WTC11 (cell line): ENCODE results near the gene TMC5. TPM values are rescaled to one million over a fixed set of nuclear protein-coding genes. Genes with fewer than 3 reads are reported as not detected.
"Not testable (repeated sequence)": the region's sequence is repeated elsewhere in the genome, so short reads cannot be mapped to it uniquely, and the experiment has no call there.

Experiments
- ATAC-seq: fragments of 200-7000 bp; cut with Tn5 transposase; 2 replicates; pipeline ENCODE4 v1.10.0; 2021; ENCODE audit warnings: mild to moderate bottlenecking, moderate library complexity
- CTCF ChIA-PET: fragments of 300-600 bp; sonication (Branson Sonifier 250); formaldehyde crosslinking; loops from one replicate; lab custom pipeline; 2021; ENCODE audit warnings: antibody characterized with exemption; lab: Charles Lee
- POLR2A ChIA-PET: fragments of 350-600 bp; sonication (Branson Sonifier 250); formaldehyde crosslinking; loops from one replicate; lab custom pipeline; 2021; ENCODE audit warnings: antibody characterized with exemption; lab: Charles Lee
- DNase-seq: peaks from one replicate; pipeline ENCODE4 v3.0.0; 2021; ENCODE audit warnings: low spot score
- H3K27ac Mint-ChIP-seq: 2 replicates; pipeline ENCODE4 v1.8.0; 2021; ENCODE audit warnings: mixed read lengths
- H3K27me3 Mint-ChIP-seq: 2 replicates; pipeline ENCODE4 v1.8.0; 2021; ENCODE audit warnings: low read depth, mild to moderate bottlenecking, moderate library complexity, mixed read lengths
- H3K36me3 Mint-ChIP-seq: 2 replicates; pipeline ENCODE4 v1.8.0; 2021; ENCODE audit warnings: mixed read lengths
- H3K4me1 Mint-ChIP-seq: 2 replicates; pipeline ENCODE4 v1.8.0; 2022; ENCODE audit warnings: mixed read lengths
- H3K4me3 Mint-ChIP-seq: 2 replicates; pipeline ENCODE4 v1.8.0; 2021; ENCODE audit warnings: mild to moderate bottlenecking, moderate library complexity, mixed read lengths
- H3K9me3 Mint-ChIP-seq: 2 replicates; pipeline ENCODE4 v1.8.0; 2021; ENCODE audit warnings: mixed read lengths
- FOXJ3 ChIP-seq: sonication (generic); formaldehyde crosslinking; IDR thresholded peaks from 2 replicates; pipeline ENCODE4 v1.9.0; 2021; ENCODE audit warnings: missing genetic modification reagents, mild to moderate bottlenecking, borderline replicate concordance
- FOXK1 ChIP-seq: sonication (generic); formaldehyde crosslinking; IDR thresholded peaks from 2 replicates; pipeline ENCODE4 v1.8.0; 2022; ENCODE audit warnings: mild to moderate bottlenecking, moderate library complexity, missing genetic modification reagents
- GABPB1 ChIP-seq: sonication (generic); formaldehyde crosslinking; IDR thresholded peaks from 2 replicates; pipeline ENCODE4 v1.8.1; 2023; ENCODE audit warnings: mild to moderate bottlenecking, missing genetic modification reagents
- GTF2I ChIP-seq: fragments of 250-450 bp; sonication (Bioruptor Pico); conservative IDR thresholded peaks from 2 replicates; pipeline ENCODE4 v1.4.0; 2021; ENCODE audit warnings: mild to moderate bottlenecking
- HMGA2 ChIP-seq: fragments of 250-450 bp; sonication (Bioruptor Pico); IDR thresholded peaks from 2 replicates; pipeline ENCODE4 v1.4.0; 2021; ENCODE audit warnings: mild to moderate bottlenecking, moderate library complexity
- JUN ChIP-seq: sonication (generic); formaldehyde crosslinking; IDR thresholded peaks from 2 replicates; pipeline ENCODE4 v1.8.0; 2023; ENCODE audit warnings: mild to moderate bottlenecking, missing genetic modification reagents
- MLX ChIP-seq: sonication (generic); formaldehyde crosslinking; IDR thresholded peaks from 2 replicates; pipeline ENCODE4 v1.8.1; 2023; ENCODE audit warnings: mild to moderate bottlenecking, missing genetic modification reagents, moderate library complexity
- MYBL2 ChIP-seq: sonication (generic); formaldehyde crosslinking; IDR thresholded peaks from 2 replicates; pipeline ENCODE4 v1.8.1; 2023; ENCODE audit warnings: mild to moderate bottlenecking, moderate library complexity, missing genetic modification reagents
- NFYB ChIP-seq: sonication (generic); formaldehyde crosslinking; conservative IDR thresholded peaks from 2 replicates; pipeline ENCODE4 v1.8.0; 2022; ENCODE audit warnings: low read depth, missing genetic modification reagents
- NR1H2 ChIP-seq: sonication (generic); formaldehyde crosslinking; IDR thresholded peaks from 2 replicates; pipeline ENCODE4 v1.9.0; 2021; ENCODE audit warnings: mild to moderate bottlenecking, moderate library complexity, missing genetic modification reagents
- TEAD1 ChIP-seq: sonication (generic); formaldehyde crosslinking; IDR thresholded peaks from 2 replicates; pipeline ENCODE4 v1.8.0; 2022; ENCODE audit warnings: mild to moderate bottlenecking, missing genetic modification reagents
- ZBTB43 ChIP-seq: sonication (generic); formaldehyde crosslinking; IDR thresholded peaks from 2 replicates; pipeline ENCODE4 v1.8.1; 2023; ENCODE audit warnings: mild to moderate bottlenecking, missing genetic modification reagents
- ZNF232 ChIP-seq: sonication (generic); formaldehyde crosslinking; IDR thresholded peaks from 2 replicates; pipeline ENCODE4 v1.8.0; 2022; ENCODE audit warnings: mild to moderate bottlenecking, missing genetic modification reagents
- ZNF281 ChIP-seq: sonication (generic); formaldehyde crosslinking; IDR thresholded peaks from 2 replicates; pipeline ENCODE4 v1.8.0; 2023; ENCODE audit warnings: mild to moderate bottlenecking, missing genetic modification reagents
- ZNF317 ChIP-seq: sonication (generic); formaldehyde crosslinking; IDR thresholded peaks from 2 replicates; pipeline ENCODE4 v1.8.1; 2023; ENCODE audit warnings: low read depth, mild to moderate bottlenecking, moderate library complexity, missing genetic modification reagents, borderline replicate concordance
- ZNF423 ChIP-seq: fragments of 250-450 bp; sonication (Bioruptor Pico); IDR thresholded peaks from 2 replicates; pipeline ENCODE4 v2.1.2; 2022; ENCODE audit warnings: mild to moderate bottlenecking, moderate library complexity
- total RNA-seq: library from RNA; stranded (reverse); gene quantifications from 3 replicates; pipeline ENCODE4 v1.2.3, GENCODE V29; 2021
- TF ChIP-seq, protein P1 (sequence below): sonication (generic); formaldehyde crosslinking; IDR thresholded peaks from 2 replicates; pipeline ENCODE4 v1.8.1; 2022; ENCODE audit warnings: mild to moderate bottlenecking, moderate library complexity, missing genetic modification reagents

TMC5 gene
- total RNA-seq, 1 experiment from 2014 or later, result 3.1 TPM

GRCh38 chr16:19542138-19542821 is 124.6 kb downstream of the TMC5 start:
- ChIA-PET CTCF (interaction anchor here (0.9 kb wide), 1 partner anchor 13 kb away, joined by 4 read pairs; the partner anchor contains the start of gene VPS35L), POLR2A (no interaction called here)
- no peak overlapping the region for H3K27ac Mint-ChIP-seq
- H3K27me3 Mint-ChIP-seq, result no peaks in the 10 kb centered on the region
- peaks cover 3% of the 10 kb centered on the region; the same call in 1 of the 2 replicates for H3K9me3 Mint-ChIP-seq
- no peak for TF ChIP-seq ZNF423
- peak; percentile 75; the same call in 1 of the 2 replicates for TF ChIP-seq GABPB1
- no peak for DNase-seq
- no peaks in the 10 kb centered on the region for H3K4me1 Mint-ChIP-seq
- no peak overlapping the region for H3K4me3 Mint-ChIP-seq
- ATAC-seq, result no peak
- peaks cover 55% of the 10 kb centered on the region for H3K36me3 Mint-ChIP-seq

- ATAC-seq, H3K4me3 Mint-ChIP-seq, H3K27me3 Mint-ChIP-seq, CTCF ChIA-PET, H3K4me1 Mint-ChIP-seq, POLR2A ChIA-PET, H3K9me3 Mint-ChIP-seq, H3K27ac Mint-ChIP-seq, DNase-seq: not testable (repeated sequence)
- H3K36me3 Mint-ChIP-seq, result peaks cover 53% of the 10 kb centered on the region
These were observed 125.8 kb downstream of the TMC5 start for GRCh38 chr16:19543278-19543996.

DNA sequence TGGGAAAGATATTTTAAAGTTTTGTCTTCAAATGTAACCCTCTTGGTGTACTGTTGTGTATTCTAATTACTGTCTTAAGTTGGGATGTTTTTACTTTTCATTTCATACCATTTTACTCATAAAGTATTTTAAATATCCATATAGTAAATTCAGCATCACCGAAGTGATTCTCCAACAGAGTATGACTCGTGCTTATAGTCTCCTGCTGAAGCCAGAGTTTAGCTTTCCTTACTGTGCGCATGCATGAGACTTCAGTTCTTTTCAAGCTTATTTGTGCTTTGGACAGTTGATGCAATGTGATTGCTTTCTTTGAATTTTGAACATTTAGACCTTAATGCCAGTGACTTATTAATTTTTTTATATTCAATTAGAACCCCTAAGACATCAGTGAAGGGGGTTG is 130.5 kb downstream of the TMC5 start:
- ATAC-seq (no peak), DNase-seq (no peak)
- Mint-ChIP-seq H3K9me3 (peaks cover 3% of the 10 kb centered on the region; the same call in 1 of the 2 replicates), H3K4me3 (no peak overlapping the region), H3K27me3 (no peaks in the 10 kb centered on the region), H3K4me1 (no peaks in the 10 kb centered on the region), H3K27ac (no peak overlapping the region), H3K36me3 (peaks cover 38% of the 10 kb centered on the region)
- TF ChIP-seq, protein P1, sequence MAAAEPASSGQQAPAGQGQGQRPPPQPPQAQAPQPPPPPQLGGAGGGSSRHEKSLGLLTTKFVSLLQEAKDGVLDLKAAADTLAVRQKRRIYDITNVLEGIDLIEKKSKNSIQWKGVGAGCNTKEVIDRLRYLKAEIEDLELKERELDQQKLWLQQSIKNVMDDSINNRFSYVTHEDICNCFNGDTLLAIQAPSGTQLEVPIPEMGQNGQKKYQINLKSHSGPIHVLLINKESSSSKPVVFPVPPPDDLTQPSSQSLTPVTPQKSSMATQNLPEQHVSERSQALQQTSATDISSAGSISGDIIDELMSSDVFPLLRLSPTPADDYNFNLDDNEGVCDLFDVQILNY (CRISPR knock-in tag), result no peak
- no peak for TF ChIP-seq GABPB1
- no peak for TF ChIP-seq TEAD1 (CRISPR knock-in tag)
- TF ChIP-seq NFYB, result no peak
- no peak for TF ChIP-seq NR1H2 (CRISPR knock-in tag)
- TF ChIP-seq MYBL2 (CRISPR knock-in tag), result no peak
- TF ChIP-seq FOXK1 (CRISPR knock-in tag), result no peak
- TF ChIP-seq GTF2I (CRISPR knock-in tag), result no peak
- no peak for TF ChIP-seq ZNF281 (CRISPR knock-in tag)
- TF ChIP-seq ZNF232 (CRISPR knock-in tag), result no peak
- no peak for TF ChIP-seq MLX (CRISPR knock-in tag)
- no peak for TF ChIP-seq FOXJ3
- no peak for TF ChIP-seq ZNF317 (CRISPR knock-in tag)
- TF ChIP-seq ZBTB43, result no peak
- TF ChIP-seq JUN (CRISPR knock-in tag), result no peak
- no peak for TF ChIP-seq HMGA2
- ChIA-PET POLR2A (no interaction called here), CTCF (no interaction called here)

Other genes with a start within 250 kb of the TMC5 start
- gene SYT17, start 249.6 kb upstream of the TMC5 start, total RNA-seq, result 5.5 to 6.8 TPM (median 6.3 TPM) in 3 replicates
- gene CLEC19A, start 132.2 kb upstream of the TMC5 start, total RNA-seq, result 0.09 to 0.48 TPM (median 0.41 TPM) in 3 replicates
- 58.3 to 65.7 TPM (median 60.6 TPM) in 3 replicates for gene GDE1, start 104.2 kb downstream of the TMC5 start, total RNA-seq
- gene CCP110, start 106.1 kb downstream of the TMC5 start, total RNA-seq, result 17.9 to 23.9 TPM (median 19.5 TPM) in 3 replicates
- 59.7 to 71.7 TPM (median 65.5 TPM) in 3 replicates for gene VPS35L, start 137.8 kb downstream of the TMC5 start, total RNA-seq